Bronchial epithelial cell (primary cell): ENCODE measurements around the gene RXYLT1. TPM values are rescaled to one million over a fixed set of nuclear protein-coding genes. Genes with fewer than 3 reads are reported as not detected.

Experiments used
- DNase-seq: peaks from one replicate; pipeline ENCODE4 v3.0.0-alpha.2; 2010; ENCODE audit warnings: low read depth
- FAIRE-seq: peaks from 2 replicates; lab custom pipeline; 2011; peaks lifted over from hg19 to GRCh38; lab: Jason Lieb, UNC
- H3K27me3 ChIP-seq: 2 replicates; pipeline ENCODE4 v1.5.1; 2011; ENCODE audit warnings: low read length; ENCODE audit not compliant: control insufficient read depth, insufficient read depth
- H3K36me3 ChIP-seq: 2 replicates; pipeline ENCODE4 v1.5.1; 2011; ENCODE audit warnings: low read length; ENCODE audit not compliant: control insufficient read depth, insufficient read depth
- H3K4me3 ChIP-seq: 2 replicates; pipeline ENCODE4 v1.5.1; 2011; ENCODE audit warnings: mild to moderate bottlenecking, low read depth, low read length, control low read depth
- CTCF ChIP-seq: IDR thresholded peaks from 2 replicates; pipeline ENCODE4 v1.5.1; 2011; ENCODE audit warnings: mild to moderate bottlenecking, moderate library complexity, low read length, control low read depth, inconsistent platforms; ENCODE audit not compliant: insufficient read depth, severe bottlenecking
- total RNA-seq: library from RNA; depleted of rRNA; stranded (reverse); fragments of >200 nt; gene quantifications from 2 replicates; pipeline ENCODE4 v1.2.1, GENCODE V29; 2014

RXYLT1 gene
- total RNA-seq, 1 donor from 2014 or later, result 18.7 TPM

- no peak for TF ChIP-seq CTCF
- DNase-seq (no peak), FAIRE-seq (no peak)
- Histone ChIP-seq H3K36me3 (peaks cover 3% of the 10 kb centered on the region), H3K4me3 (no peak overlapping the region), H3K27me3 (no peaks in the 10 kb centered on the region)
These were observed 29.9 kb downstream of the RXYLT1 start for GRCh38 chr12:63809566-63809965.

GRCh38 chr12:63811334-63811733 lies 31.6 kb downstream of the RXYLT1 start:
- no peak for TF ChIP-seq CTCF
- FAIRE-seq (no peak), DNase-seq (no peak)
- no peaks in the 10 kb centered on the region for H3K27me3 ChIP-seq
- H3K4me3 ChIP-seq, result no peak overlapping the region
- peaks cover 3% of the 10 kb centered on the region for H3K36me3 ChIP-seq

- no peaks in the 10 kb centered on the region for H3K27me3 ChIP-seq
- DNase-seq (no peak), FAIRE-seq (no peak)
- TF ChIP-seq CTCF, result no peak
- H3K4me3 ChIP-seq, result no peak overlapping the region
- peaks cover 3% of the 10 kb centered on the region for H3K36me3 ChIP-seq
These were observed 32.0 kb downstream of the RXYLT1 start for GRCh38 chr12:63811755-63812154.

GRCh38 chr12:63814146-63814772 lies 34.5 kb downstream of the RXYLT1 start:
- DNase-seq (no peak), FAIRE-seq (no peak)
- H3K36me3 ChIP-seq, result no peaks in the 10 kb centered on the region
- no peaks in the 10 kb centered on the region for H3K27me3 ChIP-seq
- no peak overlapping the region for H3K4me3 ChIP-seq
- TF ChIP-seq CTCF, result no peak

- H3K27me3 ChIP-seq, result no peaks in the 10 kb centered on the region
- DNase-seq (no peak), FAIRE-seq (no peak)
- H3K4me3 ChIP-seq, result no peak overlapping the region
- TF ChIP-seq CTCF, result no peak
- no peaks in the 10 kb centered on the region for H3K36me3 ChIP-seq
These were observed 35.8 kb downstream of the RXYLT1 start for GRCh38 chr12:63815482-63815852.

- no peaks in the 10 kb centered on the region for H3K27me3 ChIP-seq
- FAIRE-seq (no peak), DNase-seq (no peak)
- no peaks in the 10 kb centered on the region for H3K36me3 ChIP-seq
- H3K4me3 ChIP-seq, result no peak overlapping the region
- no peak for TF ChIP-seq CTCF
These were observed 36.3 kb downstream of the RXYLT1 start for GRCh38 chr12:63816031-63816430.
